Heart left ventricle (tissue), 16 donors: ENCODE results near the gene SCPEP1. TPM values are rescaled to one million over a fixed set of nuclear protein-coding genes. Genes with fewer than 3 reads are reported as not detected.

Source experiments
- ATAC-seq, 4 donors: fragments of 200-7000 bp; cut with Tn5 transposase; one replicate each; pipeline ENCODE4 v1.9.1; 2020 to 2022; ENCODE audit warnings: moderate library complexity in 4 of 4, mild to moderate bottlenecking in 3 of 4, moderate number of reproducible peaks in 1 of 4
- DNase-seq, 5 donors: peaks; one replicate each; pipeline ENCODE4 v3.0.0-alpha.2; 2020
- H3K27ac ChIP-seq, 12 donors: fragments of 200-600 bp; sonication (generic) in 4 of 12; one replicate each; pipeline versions ENCODE4 v1.5.0 to v1.8.0; 2016 to 2022; ENCODE audit warnings: mild to moderate bottlenecking in 2 of 12
- H3K27me3 ChIP-seq, 9 donors: fragments of 200-600 bp; sonication (generic) in 2 of 9; one replicate each; pipeline versions ENCODE4 v1.5.1 to v1.8.0; 2016 to 2022; ENCODE audit warnings: mild to moderate bottlenecking in 3 of 9
- H3K36me3 ChIP-seq, 9 donors: fragments of 200-600 bp; sonication (generic) in 2 of 9; one replicate each; pipeline versions ENCODE4 v1.5.0 to v1.8.0; 2018 to 2022; ENCODE audit warnings: mild to moderate bottlenecking in 2 of 9
- H3K4me1 ChIP-seq, 12 donors: fragments of 200-600 bp; sonication (generic) in 4 of 12; one replicate each; pipeline versions ENCODE4 v1.5.0 to v1.8.0; 2016 to 2022; ENCODE audit warnings: mild to moderate bottlenecking in 3 of 12
- H3K4me3 ChIP-seq, 12 donors: fragments of 200-600 bp; sonication (generic) in 4 of 12; one replicate each; pipeline versions ENCODE4 v1.5.0 to v1.8.0; 2017 to 2022; ENCODE audit warnings: mild to moderate bottlenecking in 9 of 12, moderate library complexity in 4 of 12
- H3K9me3 ChIP-seq, 12 donors: fragments of 200-600 bp; sonication (generic) in 4 of 12; one replicate each; pipeline versions ENCODE4 v1.5.0 to v1.8.0; 2016 to 2022; ENCODE audit warnings: mild to moderate bottlenecking in 1 of 12
- POLR2A ChIP-seq, 2 donors: fragments of 450-650 bp; IDR thresholded peaks; one replicate each; pipeline ENCODE4 v1.6.1; 2017; ENCODE audit warnings: antibody characterized with exemption in 2 of 2, mild to moderate bottlenecking in 2 of 2, moderate library complexity in 2 of 2
- WGBS, 4 donors: extraction: QIAGEN DNeasy Blood & Tissue Kit in 2 of 4; methylation state at CpG; one replicate each; pipeline versions ENCODE4 v1.1.5 to v1.1.7; 2013 to 2018; 5-methylcytosine and 5-hydroxymethylcytosine counted together
- intact Hi-C, 10 donors: fragments of 100-400 bp; cut with DNase I; formaldehyde crosslinking; loops; one replicate each; pipeline versions ENCODE4 v1.11.1 to v1.14.2; 2022
- long read RNA-seq, 3 donors: library from polyadenylated mRNA; unstranded; transcript quantifications; one replicate each; pipeline ENCODE4 v2.0.0, GENCODE V29; 2020 to 2021
- polyA plus RNA-seq, 2 donors: library from polyadenylated mRNA; stranded (reverse); fragments of 200-250 nt; gene quantifications; one replicate each; pipeline ENCODE4 v1.2.3, GENCODE V29; 2013
- total RNA-seq, 9 donors: library from RNA; depleted of rRNA in 2 of 9; stranded (reverse); fragments of >200 nt in 2 of 9; fragmentation: NEBNext Ultra II Directional in 3 of 9; extraction: Animal tissue kit (Norgen Biotek cat#: 25700) in 3 of 9; gene quantifications; one replicate each; pipeline versions ENCODE4 v1.1.0 to v1.2.4, GENCODE V29; 2016 to 2023
- TF ChIP-seq, protein P1 (sequence below), 12 donors: fragments of 200-600 bp; sonication (generic) in 4 of 12; IDR thresholded peaks; one replicate each; pipeline versions ENCODE4 v1.5.0 to v1.8.0; 2018 to 2022; ENCODE audit warnings: antibody characterized with exemption in 12 of 12, mild to moderate bottlenecking in 5 of 12
- donor health status: ischemic (EF 13 %, LVEDD 7.1; RV severe dilation, severe dysfunction).
- donor health status: healthy with polysubstance abuse.
- donor health status: DM: no; HTN: yes; CAD: no.
- donor health status: DM: no; HTN: no; CAD: no.
- donor health status: ischemic (EF 25% LVEDD 6.9; RV normal size, moderate dysfunction).
- donor health status: ischemic (EF 25% LVEDD 5.7; RV mildly dilated, moderate dysfunction).
- donor health status: healthy.
- donor health status: DM: yes; HTN: yes; CAD: no.
- donor health status: ischemic (EF 35%, LVEDD 5.7; RV mildly dilated, moderate dysfunction).
- donor health status: nonischemic (EF 11% LVEDD 7.7; RV severe dilation, severe dysfunction).
- donor health status: DM: yes; HTN: yes; CAD: no.
- donor health status: PGD.
- donor health status: ischemic (EF 29% LVEDD 5.4; RV normal size, mild dysfunction).
- donor health status: nonischemic (EF 23%, LVEDD 6.1; RV moderate dilation, normal function).

Gene SCPEP1, protein sequence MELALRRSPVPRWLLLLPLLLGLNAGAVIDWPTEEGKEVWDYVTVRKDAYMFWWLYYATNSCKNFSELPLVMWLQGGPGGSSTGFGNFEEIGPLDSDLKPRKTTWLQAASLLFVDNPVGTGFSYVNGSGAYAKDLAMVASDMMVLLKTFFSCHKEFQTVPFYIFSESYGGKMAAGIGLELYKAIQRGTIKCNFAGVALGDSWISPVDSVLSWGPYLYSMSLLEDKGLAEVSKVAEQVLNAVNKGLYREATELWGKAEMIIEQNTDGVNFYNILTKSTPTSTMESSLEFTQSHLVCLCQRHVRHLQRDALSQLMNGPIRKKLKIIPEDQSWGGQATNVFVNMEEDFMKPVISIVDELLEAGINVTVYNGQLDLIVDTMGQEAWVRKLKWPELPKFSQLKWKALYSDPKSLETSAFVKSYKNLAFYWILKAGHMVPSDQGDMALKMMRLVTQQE
- total RNA-seq (100 to 1,000 TPM in 1 of 9 donors, 10 to 100 TPM in 8; 39.8 to 162 (median 58.0) TPM), polyA plus RNA-seq (10 to 100 TPM; 31.9 to 99.7 TPM)
- long read RNA-seq, donor 1, transcript SCPEP1-201 (13 exons, 1,942 nt) = major isoform, 81 of 97 reads
- long read RNA-seq, donor 1, partial matches to known transcripts = 6 of 97 reads
- long read RNA-seq, donor 1, other reads (novel, unspliced or antisense) = 9 of 97 reads
- long read RNA-seq, donor 2, transcript SCPEP1-201 (13 exons, 1,942 nt) = major isoform, 191 of 230 reads
- long read RNA-seq, donor 2, partial matches to known transcripts = 6 of 230 reads
- long read RNA-seq, donor 2, other reads (novel, unspliced or antisense) = 31 of 230 reads
- long read RNA-seq, donor 3, transcript SCPEP1-201 (13 exons, 1,942 nt) = major isoform, 40 of 48 reads
- long read RNA-seq, donor 3, partial matches to known transcripts = 4 of 48 reads
- long read RNA-seq, donor 3, other reads (novel, unspliced or antisense) = 4 of 48 reads

DNA sequence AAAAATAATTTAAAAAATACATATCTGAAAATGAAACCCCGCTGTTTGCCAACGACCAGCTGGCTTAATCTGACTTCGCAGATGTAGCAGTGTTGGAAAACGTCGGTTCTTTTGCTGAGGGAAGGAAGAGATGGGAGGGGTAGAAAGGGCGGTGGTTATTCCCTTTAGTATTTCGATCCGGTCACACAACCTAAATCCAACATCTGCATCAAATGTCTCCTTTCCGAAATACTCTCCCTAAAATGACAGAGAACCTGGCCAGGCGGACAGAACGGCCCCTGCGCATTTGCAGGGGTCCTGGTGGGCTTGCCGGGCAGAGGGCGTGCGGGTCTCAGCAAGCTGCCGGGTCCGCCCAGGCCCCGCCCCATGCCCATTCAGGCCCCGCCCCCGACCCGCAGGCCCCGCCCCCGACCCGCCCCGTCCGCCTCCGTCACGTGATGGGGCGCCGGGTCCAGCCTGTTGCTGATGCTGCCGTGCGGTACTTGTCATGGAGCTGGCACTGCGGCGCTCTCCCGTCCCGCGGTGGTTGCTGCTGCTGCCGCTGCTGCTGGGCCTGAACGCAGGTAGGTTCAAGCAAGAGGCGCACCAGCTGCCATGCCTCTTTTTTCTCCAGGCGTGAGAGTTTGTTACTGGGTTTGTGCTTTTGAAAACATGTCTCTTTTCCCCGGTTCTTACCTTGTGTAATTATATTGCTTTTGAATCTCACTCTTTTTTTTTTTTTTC lies at the start of gene SCPEP1:
TSS of gene SCPEP1 (plus strand) at position 459 of the 723 bp plus-strand sequence. CDS start at position 488, 29 bp downstream.
- 0 to 1% (median 0%) methylated on average over 25 to 42 of the region's 42 CpGs for WGBS, 4 donors
- intact Hi-C loops = loop anchor here in 1 of 10 donors (10.0 kb wide), 1 partner anchor 1107 kb away; the partner anchor contains the start of gene DYNLL2
- DNase-seq = peak; percentile 86 to 93 (median 90)

DNA sequence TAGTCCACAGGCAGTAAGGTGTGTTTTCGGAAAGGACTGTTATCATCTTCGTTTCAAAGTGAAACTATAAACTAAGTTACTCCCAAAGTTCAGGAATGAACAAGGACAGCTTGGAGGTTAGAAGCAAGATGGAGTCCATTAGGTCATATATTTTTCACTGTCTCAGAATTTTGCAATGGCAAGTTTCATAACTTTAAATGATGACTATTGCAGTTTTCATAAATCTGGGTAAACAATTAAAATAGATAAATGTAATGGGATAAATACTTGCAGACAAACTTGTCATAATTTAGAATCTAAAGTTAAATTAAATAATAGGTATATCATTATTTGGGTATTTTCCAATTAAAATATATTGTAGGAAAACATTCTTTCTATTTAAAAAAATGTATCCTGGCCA lies 49.3 kb upstream of the SCPEP1 start:
- no peak for ATAC-seq
- H3K27ac ChIP-seq = no peak overlapping the region
- H3K4me3 ChIP-seq = no peak overlapping the region
- no peaks in the 10 kb centered on the region for H3K27me3 ChIP-seq
- peaks cover 0 to 26% (median 2%) of the 10 kb centered on the region in 12 donors for H3K9me3 ChIP-seq
- WGBS, 4 donors = 93 to 99% (median 96%) methylated on average over 2 of the region's 2 CpGs
- peaks cover 0 to 3% (median 0%) of the 10 kb centered on the region in 9 donors for H3K36me3 ChIP-seq
- no peak for DNase-seq
- no peaks in the 10 kb centered on the region for H3K4me1 ChIP-seq
- intact Hi-C loops = no loop called here
- no peak for TF ChIP-seq POLR2A (IDR thresholded peaks at IDR 0.05)
- TF ChIP-seq, protein P1, sequence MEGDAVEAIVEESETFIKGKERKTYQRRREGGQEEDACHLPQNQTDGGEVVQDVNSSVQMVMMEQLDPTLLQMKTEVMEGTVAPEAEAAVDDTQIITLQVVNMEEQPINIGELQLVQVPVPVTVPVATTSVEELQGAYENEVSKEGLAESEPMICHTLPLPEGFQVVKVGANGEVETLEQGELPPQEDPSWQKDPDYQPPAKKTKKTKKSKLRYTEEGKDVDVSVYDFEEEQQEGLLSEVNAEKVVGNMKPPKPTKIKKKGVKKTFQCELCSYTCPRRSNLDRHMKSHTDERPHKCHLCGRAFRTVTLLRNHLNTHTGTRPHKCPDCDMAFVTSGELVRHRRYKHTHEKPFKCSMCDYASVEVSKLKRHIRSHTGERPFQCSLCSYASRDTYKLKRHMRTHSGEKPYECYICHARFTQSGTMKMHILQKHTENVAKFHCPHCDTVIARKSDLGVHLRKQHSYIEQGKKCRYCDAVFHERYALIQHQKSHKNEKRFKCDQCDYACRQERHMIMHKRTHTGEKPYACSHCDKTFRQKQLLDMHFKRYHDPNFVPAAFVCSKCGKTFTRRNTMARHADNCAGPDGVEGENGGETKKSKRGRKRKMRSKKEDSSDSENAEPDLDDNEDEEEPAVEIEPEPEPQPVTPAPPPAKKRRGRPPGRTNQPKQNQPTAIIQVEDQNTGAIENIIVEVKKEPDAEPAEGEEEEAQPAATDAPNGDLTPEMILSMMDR (IDR thresholded peaks at IDR 0.05) = no peak

More for the DNA sequence above, at the start of gene SCPEP1:
- peaks cover 0 to 42% (median 11%) of the 10 kb centered on the region in 12 donors for H3K4me1 ChIP-seq
- H3K36me3 ChIP-seq = peaks cover 0 to 19% (median 10%) of the 10 kb centered on the region in 9 donors
- peak within 1 kb of the TSS; percentile 1 to 80 (median 66) for H3K27ac ChIP-seq
- no peaks in the 10 kb centered on the region for H3K27me3 ChIP-seq
- H3K9me3 ChIP-seq = no peaks in the 10 kb centered on the region
- H3K4me3 ChIP-seq = peak within 1 kb of the TSS; percentile 25 to 80 (median 62)
- ATAC-seq = peak; percentile 90 to 97 (median 96)
- peak in 1 of 2 donors; percentile 66 for TF ChIP-seq POLR2A (IDR thresholded peaks at IDR 0.05)
- TF ChIP-seq, protein P1 (IDR thresholded peaks at IDR 0.05) = peak in 1 of 12 donors; percentile 8

DNA sequence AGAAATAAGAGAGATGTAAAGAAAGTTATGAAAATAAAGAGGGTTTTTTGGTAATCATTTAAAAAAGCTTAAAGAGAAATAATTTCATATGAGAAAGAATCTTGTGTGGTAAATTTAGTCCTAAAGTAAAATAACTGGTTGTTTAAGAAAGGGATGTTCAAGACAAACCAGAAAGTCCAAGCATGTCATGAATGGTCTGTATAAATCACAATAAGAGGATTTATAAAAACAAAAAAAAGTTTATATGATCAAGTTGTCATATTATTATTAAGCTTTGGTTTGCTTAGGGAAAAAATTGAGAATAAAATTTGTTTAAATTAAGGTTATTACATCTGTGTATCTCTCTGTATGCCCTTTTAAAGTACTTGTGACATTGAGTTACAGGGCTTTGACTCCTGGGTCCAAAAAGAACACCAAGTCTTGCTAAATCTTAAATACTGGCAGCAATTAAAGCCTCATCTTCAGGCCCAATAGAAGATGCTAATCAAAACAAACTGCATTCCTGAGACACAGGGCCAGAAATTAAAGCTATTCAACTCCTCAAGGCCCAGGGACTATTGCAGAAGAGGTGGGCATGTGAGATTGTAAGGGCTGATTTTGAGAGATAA lies 48.5 kb upstream of the SCPEP1 start:
- TF ChIP-seq, protein P1 (IDR thresholded peaks at IDR 0.05) = no peak
- TF ChIP-seq POLR2A (IDR thresholded peaks at IDR 0.05) = no peak
- Histone ChIP-seq H3K27me3 (no peaks in the 10 kb centered on the region), H3K36me3 (peaks cover 0 to 11% (median 8%) of the 10 kb centered on the region in 9 donors), H3K9me3 (peaks cover 0 to 26% (median 2%) of the 10 kb centered on the region in 12 donors), H3K4me3 (no peak overlapping the region), H3K4me1 (no peaks in the 10 kb centered on the region), H3K27ac (no peak overlapping the region)
- no peak for ATAC-seq
- no peak for DNase-seq
- intact Hi-C loops = no loop called here
